GM06990 (cell line): Measurements from ENCODE around the gene C2orf76.

Experiments used
- DNase-seq: peaks from one replicate; pipeline ENCODE4 v3.0.0-alpha.2; 2011; ENCODE audit not compliant: insufficient read length; ENCODE audit errors: extremely low read depth
- H3K27me3 ChIP-seq: replicated peaks from 2 replicates; pipeline ENCODE4 v1.6.0; 2011; ENCODE audit warnings: low read length; ENCODE audit not compliant: control insufficient read depth, insufficient read depth
- H3K36me3 ChIP-seq: 2 replicates; pipeline ENCODE4 v1.5.1; 2011; ENCODE audit warnings: low read length; ENCODE audit not compliant: control insufficient read depth, insufficient read depth
- H3K4me3 ChIP-seq: replicated peaks from 2 replicates; pipeline ENCODE4 v1.5.1; 2011; ENCODE audit warnings: low read depth, mild to moderate bottlenecking, control low read depth, low read length
- TF ChIP-seq, protein P1 (sequence below): IDR thresholded peaks from 2 replicates; pipeline ENCODE4 v1.5.1; 2011; ENCODE audit warnings: low read length, control low read depth, mild to moderate bottlenecking, inconsistent platforms; ENCODE audit not compliant: insufficient read depth, poor library complexity, severe bottlenecking

Gene C2orf76

DNA sequence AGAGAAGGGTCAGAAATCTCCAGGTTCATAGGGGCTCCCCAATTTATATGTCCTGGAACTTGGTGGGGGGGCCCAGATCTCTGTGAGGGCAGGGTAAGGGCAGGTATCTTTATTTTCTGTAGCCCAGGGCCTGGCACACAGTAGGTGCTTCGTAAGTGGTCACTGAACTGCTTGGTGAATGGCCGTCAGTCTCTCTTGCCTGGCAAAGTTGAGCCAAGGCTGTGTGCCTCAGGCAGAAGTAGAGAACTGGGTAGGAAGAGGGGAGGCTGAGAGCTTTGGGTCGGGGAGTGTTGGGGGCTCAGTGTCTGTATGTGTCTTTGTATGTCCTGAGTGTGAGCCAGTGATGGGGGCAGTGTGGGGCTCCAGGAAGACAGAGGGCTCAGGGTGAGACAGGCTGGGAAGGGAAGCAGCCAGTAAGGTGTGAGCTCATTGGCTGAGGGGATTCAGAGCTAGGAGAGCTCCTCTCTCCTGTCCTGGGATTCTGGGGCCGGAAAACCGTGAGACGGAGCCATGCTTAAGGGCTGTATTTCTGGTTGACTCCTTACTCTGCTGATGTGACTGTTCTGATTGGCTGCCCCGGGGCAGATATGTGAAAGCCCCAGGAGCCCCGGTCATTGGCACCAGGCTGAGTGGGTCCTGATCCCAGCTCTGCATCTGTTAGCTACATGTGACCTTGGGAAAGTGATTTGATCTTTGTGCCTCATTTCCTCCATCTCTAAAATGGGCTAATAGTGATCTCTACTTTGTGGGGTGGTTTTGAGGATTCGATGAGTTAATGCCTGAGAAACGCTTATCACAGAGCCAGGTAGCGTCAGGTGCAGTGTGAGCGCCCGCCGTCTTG is 112.7 kb downstream of the C2orf76 start:
- peaks cover 8% of the 10 kb centered on the region for H3K36me3 ChIP-seq
- H3K27me3 ChIP-seq = no peaks in the 10 kb centered on the region
- TF ChIP-seq, protein P1, sequence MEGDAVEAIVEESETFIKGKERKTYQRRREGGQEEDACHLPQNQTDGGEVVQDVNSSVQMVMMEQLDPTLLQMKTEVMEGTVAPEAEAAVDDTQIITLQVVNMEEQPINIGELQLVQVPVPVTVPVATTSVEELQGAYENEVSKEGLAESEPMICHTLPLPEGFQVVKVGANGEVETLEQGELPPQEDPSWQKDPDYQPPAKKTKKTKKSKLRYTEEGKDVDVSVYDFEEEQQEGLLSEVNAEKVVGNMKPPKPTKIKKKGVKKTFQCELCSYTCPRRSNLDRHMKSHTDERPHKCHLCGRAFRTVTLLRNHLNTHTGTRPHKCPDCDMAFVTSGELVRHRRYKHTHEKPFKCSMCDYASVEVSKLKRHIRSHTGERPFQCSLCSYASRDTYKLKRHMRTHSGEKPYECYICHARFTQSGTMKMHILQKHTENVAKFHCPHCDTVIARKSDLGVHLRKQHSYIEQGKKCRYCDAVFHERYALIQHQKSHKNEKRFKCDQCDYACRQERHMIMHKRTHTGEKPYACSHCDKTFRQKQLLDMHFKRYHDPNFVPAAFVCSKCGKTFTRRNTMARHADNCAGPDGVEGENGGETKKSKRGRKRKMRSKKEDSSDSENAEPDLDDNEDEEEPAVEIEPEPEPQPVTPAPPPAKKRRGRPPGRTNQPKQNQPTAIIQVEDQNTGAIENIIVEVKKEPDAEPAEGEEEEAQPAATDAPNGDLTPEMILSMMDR = no peak
- no peak overlapping the region for H3K4me3 ChIP-seq
- no peak for DNase-seq

DNA sequence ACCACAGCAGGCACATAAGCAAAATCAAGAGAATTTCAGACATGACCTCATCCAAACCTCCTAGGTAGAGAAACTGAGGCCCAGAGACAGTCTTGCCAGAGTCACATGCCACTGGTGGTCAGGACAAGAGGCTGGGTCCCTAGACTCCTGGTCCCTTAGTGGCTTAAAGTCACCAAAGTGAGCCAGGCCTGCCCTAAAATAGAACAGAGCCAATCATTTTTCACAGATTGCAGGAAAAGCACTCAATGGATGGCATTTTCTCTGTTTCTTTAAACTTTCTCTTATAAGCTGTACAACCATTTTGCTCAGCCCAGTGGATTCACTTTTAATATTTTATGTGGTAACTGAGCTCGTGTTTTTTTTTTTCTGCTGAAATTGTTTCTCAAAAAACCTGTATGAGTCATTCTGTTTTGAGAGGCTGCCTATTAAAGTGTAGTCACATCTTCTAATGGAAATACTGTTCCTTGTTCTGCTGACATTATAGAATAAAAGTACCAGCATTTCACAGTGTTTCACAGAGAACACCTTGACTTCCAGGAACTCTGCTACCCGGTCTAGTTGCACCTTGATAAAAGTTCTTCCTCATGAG is 113.4 kb downstream of the C2orf76 start:
- no peak overlapping the region for H3K4me3 ChIP-seq
- no peak for DNase-seq
- no peaks in the 10 kb centered on the region for H3K27me3 ChIP-seq
- peaks cover 9% of the 10 kb centered on the region for H3K36me3 ChIP-seq
- TF ChIP-seq, protein P1 = no peak
